GM13977 (cell line): ENCODE measurements around the gene PELI3.
A peak's percentile ranks its signal among the peaks of the same experiment; 100 is the strongest.

Source experiments
- DNase-seq: peaks from one replicate; pipeline ENCODE4 v3.0.0; 2012; ENCODE audit warnings: low spot score
- CTCF ChIP-seq: IDR thresholded peaks from 2 replicates; pipeline ENCODE4 v1.5.1; 2012; ENCODE audit warnings: mild to moderate bottlenecking, control low read depth; ENCODE audit not compliant: insufficient read depth; ENCODE audit errors: extremely low read depth, missing control alignments
- in situ Hi-C: fragments of 300-500 bp; cut with MboI; formaldehyde crosslinking; loops from one replicate; pipeline ENCODE4 v1.12.0; 2022; ENCODE audit warnings: low sequenced_read_pairs, low pct_unique_long_range_greater_than_20kb, mixed read lengths, inconsistent platforms; ENCODE audit not compliant: unreplicated experiment

PELI3 gene

GRCh38 chr11:66466225-66467033 lies at the start of gene PELI3:
TSS of gene PELI3 (plus strand) at chr11:66466905. CDS start at chr11:66468129, 1,224 bp downstream.
- in situ Hi-C loops = no loop called here
- DNase-seq = peak; percentile 98
- TF ChIP-seq CTCF = no peak

- DNase-seq = no peak
- in situ Hi-C loops = loop anchor here (25.0 kb wide), 1 partner anchor 270 kb away; the partner anchor contains the start of gene RBM4B
Measured at GRCh38 chr11:66417000-66417399, 49.7 kb upstream of the PELI3 start.

GRCh38 chr11:66418168-66418985 lies 48.3 kb upstream of the PELI3 start:
- in situ Hi-C loops = loop anchor here (25.0 kb wide), 1 partner anchor 269 kb away; the partner anchor contains the start of gene RBM4B
- peak; percentile 24 for TF ChIP-seq CTCF
- peak; percentile 74 for DNase-seq

More at GRCh38 chr11:66417000-66417399, 49.7 kb upstream of the PELI3 start:
- TF ChIP-seq CTCF = no peak

GRCh38 chr11:66418986-66419308 lies 47.8 kb upstream of the PELI3 start:
- no peak for DNase-seq
- in situ Hi-C loops = loop anchor here (25.0 kb wide), 1 partner anchor 268 kb away; the partner anchor contains the start of gene RBM4B
- no peak for TF ChIP-seq CTCF

- in situ Hi-C loops = loop anchor here (25.0 kb wide), 1 partner anchor 267 kb away; the partner anchor contains the start of gene RBM4B
- no peak for DNase-seq
- TF ChIP-seq CTCF = no peak
Measured at GRCh38 chr11:66419825-66420224, 46.9 kb upstream of the PELI3 start.

- no peak for TF ChIP-seq CTCF
- no peak for DNase-seq
- in situ Hi-C loops = loop anchor here (25.0 kb wide), 1 partner anchor 266 kb away; the partner anchor contains the start of gene RBM4B
Measured at GRCh38 chr11:66420671-66421476, 45.8 kb upstream of the PELI3 start, which contains the start of gene NPAS4. TSS of gene NPAS4 (plus strand) at chr11:66421035. CDS start at chr11:66421180, 145 bp downstream.
